HUES48 (cell line): Measurements from ENCODE around the gene RPSA.
"Not testable (repeated sequence)": the region's sequence is repeated elsewhere in the genome, so short reads cannot be mapped to it uniquely, and the experiment has no call there.

ENCODE experiments used
- H3K27ac ChIP-seq: one replicate; pipeline ENCODE4 v1.7.0; 2013; ENCODE audit warnings: low read depth, low read length, inconsistent platforms
- H3K27me3 ChIP-seq: 2 replicates; pipeline ENCODE4 v1.6.1; 2013; ENCODE audit warnings: mild to moderate bottlenecking, low read length; ENCODE audit not compliant: control insufficient read depth, insufficient read depth
- H3K36me3 ChIP-seq: 2 replicates; pipeline ENCODE4 v1.6.1; 2013; ENCODE audit warnings: low read length; ENCODE audit not compliant: control insufficient read depth, insufficient read depth
- H3K4me1 ChIP-seq: 2 replicates; pipeline ENCODE4 v1.6.1; 2013; ENCODE audit warnings: mild to moderate bottlenecking, low read length; ENCODE audit not compliant: control insufficient read depth, insufficient read depth
- H3K4me3 ChIP-seq: 2 replicates; pipeline ENCODE4 v1.5.1; 2013; ENCODE audit warnings: mild to moderate bottlenecking, low read depth, low read length
- H3K9ac ChIP-seq: 2 replicates; pipeline ENCODE4 v1.6.1; 2013; ENCODE audit warnings: mild to moderate bottlenecking, low read depth, low read length, moderate library complexity
- H3K9me3 ChIP-seq: 2 replicates; pipeline ENCODE4 v1.6.1; 2013; ENCODE audit warnings: low read length; ENCODE audit not compliant: control insufficient read depth, insufficient read depth

RPSA gene

DNA sequence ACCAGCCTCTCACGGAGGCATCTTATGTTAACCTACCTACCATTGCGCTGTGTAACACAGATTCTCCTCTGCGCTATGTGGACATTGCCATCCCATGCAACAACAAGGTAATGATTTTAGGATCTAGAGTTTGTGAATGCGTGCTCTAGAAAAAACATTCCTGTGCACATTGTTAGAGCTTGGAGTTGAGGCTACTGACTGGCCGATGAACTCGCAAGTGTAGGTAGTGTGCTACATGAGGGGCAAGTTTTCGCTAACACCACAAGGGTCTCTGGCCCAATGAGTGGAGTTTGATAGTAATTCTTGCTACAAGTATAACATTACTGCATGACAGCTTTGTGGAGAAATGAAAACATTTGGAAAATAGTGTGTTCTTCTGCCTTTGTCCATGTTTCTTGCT is 4.4 kb downstream of the RPSA start:
- H3K27ac ChIP-seq: peak overlapping the region; percentile 38
- H3K9ac ChIP-seq: no peak overlapping the region
- peaks cover 73% of the 10 kb centered on the region for H3K36me3 ChIP-seq
- no peak overlapping the region for H3K4me3 ChIP-seq
- no peaks in the 10 kb centered on the region for H3K27me3 ChIP-seq
- no peaks in the 10 kb centered on the region for H3K9me3 ChIP-seq
- H3K4me1 ChIP-seq: peaks cover 12% of the 10 kb centered on the region; the same call in 1 of the 2 replicates

DNA sequence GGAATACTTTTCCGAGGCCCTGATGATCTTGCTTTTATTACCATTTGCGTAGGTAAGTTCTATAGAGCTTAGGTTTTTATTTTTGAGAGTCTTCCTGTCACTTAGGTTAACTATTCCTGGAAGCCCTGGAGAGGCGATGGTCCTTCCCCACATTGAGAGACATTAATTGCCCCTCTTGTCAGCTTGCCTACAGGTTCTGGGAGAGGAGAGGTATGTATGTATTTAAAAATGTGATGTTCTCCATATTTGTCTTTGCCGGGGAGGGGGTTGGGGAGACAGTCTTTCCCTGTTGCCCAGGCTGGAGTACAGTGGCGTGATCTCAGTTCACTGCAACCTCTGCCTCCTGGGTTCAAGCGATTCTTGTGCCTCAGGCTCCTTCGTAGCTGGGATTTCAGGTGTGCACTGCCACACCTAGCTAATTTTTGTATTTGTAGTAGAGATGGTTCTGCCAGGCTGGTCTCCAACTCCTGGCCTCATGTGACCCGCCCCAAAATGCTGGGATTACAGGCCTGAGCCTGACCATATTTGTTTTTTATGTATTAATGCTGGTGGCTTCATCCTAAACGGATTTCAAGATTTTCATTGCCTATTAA is 6.2 kb downstream of the RPSA start:
- Histone ChIP-seq H3K9ac (no peak overlapping the region), H3K27me3 (no peaks in the 10 kb centered on the region), H3K9me3 (no peaks in the 10 kb centered on the region), H3K4me1 (peaks cover 11% of the 10 kb centered on the region; the same call in 1 of the 2 replicates), H3K36me3 (peaks cover 64% of the 10 kb centered on the region), H3K4me3 (no peak overlapping the region), H3K27ac (peak overlapping the region; percentile 30)

DNA sequence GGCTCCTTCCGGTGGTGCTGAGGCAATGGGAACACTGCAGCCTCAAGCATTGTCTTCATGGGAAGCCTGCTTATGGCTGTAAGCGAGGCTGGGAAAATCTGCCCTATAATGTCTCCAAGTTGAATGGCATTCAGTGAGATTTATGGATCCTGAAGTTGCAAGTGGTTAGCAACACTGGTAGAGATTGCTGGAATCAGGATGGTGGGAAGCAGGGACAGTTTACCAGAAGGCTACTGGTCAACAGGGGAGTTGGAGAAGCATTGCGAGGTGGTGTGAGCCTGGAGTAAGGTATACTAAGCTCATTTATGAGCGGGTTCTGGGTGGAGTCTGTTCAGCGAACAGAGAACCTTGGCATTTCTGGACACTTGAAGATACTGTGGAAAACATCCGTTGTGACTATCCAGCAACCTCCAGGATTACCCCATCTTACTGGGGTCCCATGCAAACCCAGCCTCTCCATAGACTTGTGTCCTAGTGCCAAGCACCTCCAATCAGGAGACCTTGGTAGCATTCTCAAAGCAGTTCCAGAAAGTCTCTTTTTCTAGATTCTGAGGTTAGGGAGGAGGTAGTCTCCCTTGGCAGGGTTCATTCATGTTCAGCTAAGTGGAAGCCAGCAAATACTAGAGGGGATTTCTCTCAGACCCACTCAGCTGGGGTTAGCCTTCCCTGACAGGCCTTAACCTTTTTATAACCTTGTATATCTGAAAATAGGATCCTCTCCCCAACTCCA is 7.3 kb downstream of the RPSA start:
- Histone ChIP-seq H3K9ac (no peak overlapping the region), H3K4me3 (no peak overlapping the region), H3K27me3 (no peaks in the 10 kb centered on the region), H3K4me1 (peaks cover 13% of the 10 kb centered on the region), H3K36me3 (peaks cover 54% of the 10 kb centered on the region), H3K27ac (peak overlapping the region; percentile 30), H3K9me3 (no peaks in the 10 kb centered on the region)

DNA sequence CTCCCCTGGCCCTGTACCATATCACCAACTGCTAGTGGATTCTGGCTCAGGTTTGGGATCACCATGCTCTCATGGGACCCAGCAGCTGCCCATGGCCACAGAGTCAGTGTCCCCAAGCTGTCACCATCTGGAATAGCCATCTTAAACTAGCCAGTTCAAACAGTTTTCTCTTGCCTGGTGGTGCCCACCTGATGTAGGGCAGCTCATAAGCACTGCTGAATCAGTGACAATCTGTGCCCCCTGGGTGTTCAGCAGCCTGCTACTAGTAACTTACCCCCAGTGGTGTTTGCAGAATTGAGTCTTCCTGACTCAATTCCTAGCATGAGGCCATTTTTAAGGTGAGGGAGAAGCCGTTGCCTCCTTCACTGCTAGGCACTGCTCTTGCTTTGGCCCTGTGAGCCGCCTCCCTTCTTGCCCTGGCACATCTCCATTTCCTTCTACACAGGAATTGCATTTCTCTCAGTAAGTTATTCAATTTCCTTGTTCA is 7.9 kb downstream of the RPSA start:
- peaks cover 19% of the 10 kb centered on the region for H3K4me1 ChIP-seq
- peak overlapping the region; percentile 30 for H3K27ac ChIP-seq
- no peak overlapping the region for H3K4me3 ChIP-seq
- no peak overlapping the region for H3K9ac ChIP-seq
- no peaks in the 10 kb centered on the region for H3K9me3 ChIP-seq
- peaks cover 48% of the 10 kb centered on the region for H3K36me3 ChIP-seq
- H3K27me3 ChIP-seq: no peaks in the 10 kb centered on the region

DNA sequence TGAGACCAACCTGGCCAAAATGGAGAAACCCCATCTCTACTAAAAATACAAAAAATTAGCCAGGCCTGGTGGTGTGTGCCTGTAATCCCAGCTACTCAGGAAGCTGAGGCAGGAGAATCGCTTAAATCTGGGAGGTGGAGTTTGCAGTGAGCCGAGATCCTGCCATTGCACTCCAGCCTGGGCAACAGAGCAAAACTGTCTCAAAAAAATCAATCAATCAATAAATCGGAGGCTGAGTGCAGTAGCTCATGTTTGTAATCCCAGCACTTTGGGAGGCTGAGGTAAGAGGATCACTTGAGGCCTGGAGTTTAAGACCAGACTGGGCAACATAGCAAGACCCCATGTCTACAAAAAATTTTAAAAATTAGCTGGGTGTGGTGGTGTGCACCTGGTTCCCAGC is 8.8 kb downstream of the RPSA start:
- H3K27me3 ChIP-seq, H3K9ac ChIP-seq, H3K9me3 ChIP-seq, H3K4me3 ChIP-seq: not testable (repeated sequence)
- Histone ChIP-seq H3K36me3 (peaks cover 39% of the 10 kb centered on the region), H3K4me1 (peaks cover 24% of the 10 kb centered on the region), H3K27ac (peak overlapping the region; percentile 30)

DNA sequence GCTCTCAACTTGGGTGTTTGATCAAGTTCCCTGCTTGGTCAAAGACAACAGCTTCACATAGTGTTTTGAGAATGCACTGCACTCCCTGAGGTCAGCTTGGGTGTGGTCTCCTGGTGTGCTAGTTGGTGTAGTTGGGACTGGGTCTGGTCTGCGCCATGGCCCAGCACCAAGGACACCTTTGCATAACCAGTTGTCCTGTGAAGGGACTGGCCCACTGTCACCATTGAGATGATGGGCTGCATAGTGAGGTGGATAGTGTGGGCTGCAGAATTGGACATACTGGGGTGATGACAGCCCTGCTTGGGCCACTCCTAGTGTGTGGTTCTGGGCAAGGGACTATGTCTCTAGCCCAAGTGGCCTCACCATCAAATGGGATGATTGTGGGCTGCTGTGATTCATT is 9.5 kb downstream of the RPSA start:
- no peak overlapping the region for H3K9ac ChIP-seq
- H3K4me3 ChIP-seq: no peak overlapping the region
- H3K36me3 ChIP-seq: peaks cover 33% of the 10 kb centered on the region
- H3K9me3 ChIP-seq: no peaks in the 10 kb centered on the region
- H3K4me1 ChIP-seq: peaks cover 24% of the 10 kb centered on the region
- H3K27ac ChIP-seq: no peak overlapping the region
- no peaks in the 10 kb centered on the region for H3K27me3 ChIP-seq

DNA sequence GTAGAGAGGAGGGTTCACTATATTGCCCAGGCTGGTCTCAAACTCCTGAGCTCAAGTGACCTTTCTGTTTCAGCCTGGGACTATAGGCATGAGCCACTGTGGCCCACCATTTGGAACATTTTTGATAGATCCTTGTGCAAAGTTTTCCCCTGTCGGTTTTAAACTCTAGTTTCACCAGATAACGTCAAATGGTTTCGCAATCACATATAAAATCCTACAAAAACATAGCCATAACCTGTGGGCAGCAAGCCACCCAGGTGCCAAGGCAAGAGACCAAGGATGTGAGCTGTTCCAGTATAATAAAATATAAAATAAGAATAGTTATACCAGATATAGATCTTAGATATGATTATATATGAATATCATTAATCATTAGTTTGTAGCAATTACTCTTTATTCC is 10.5 kb downstream of the RPSA start:
- H3K9me3 ChIP-seq, H3K27ac ChIP-seq, H3K4me3 ChIP-seq, H3K9ac ChIP-seq, H3K27me3 ChIP-seq: not testable (repeated sequence)
- Histone ChIP-seq H3K36me3 (peaks cover 22% of the 10 kb centered on the region), H3K4me1 (peaks cover 24% of the 10 kb centered on the region)

DNA sequence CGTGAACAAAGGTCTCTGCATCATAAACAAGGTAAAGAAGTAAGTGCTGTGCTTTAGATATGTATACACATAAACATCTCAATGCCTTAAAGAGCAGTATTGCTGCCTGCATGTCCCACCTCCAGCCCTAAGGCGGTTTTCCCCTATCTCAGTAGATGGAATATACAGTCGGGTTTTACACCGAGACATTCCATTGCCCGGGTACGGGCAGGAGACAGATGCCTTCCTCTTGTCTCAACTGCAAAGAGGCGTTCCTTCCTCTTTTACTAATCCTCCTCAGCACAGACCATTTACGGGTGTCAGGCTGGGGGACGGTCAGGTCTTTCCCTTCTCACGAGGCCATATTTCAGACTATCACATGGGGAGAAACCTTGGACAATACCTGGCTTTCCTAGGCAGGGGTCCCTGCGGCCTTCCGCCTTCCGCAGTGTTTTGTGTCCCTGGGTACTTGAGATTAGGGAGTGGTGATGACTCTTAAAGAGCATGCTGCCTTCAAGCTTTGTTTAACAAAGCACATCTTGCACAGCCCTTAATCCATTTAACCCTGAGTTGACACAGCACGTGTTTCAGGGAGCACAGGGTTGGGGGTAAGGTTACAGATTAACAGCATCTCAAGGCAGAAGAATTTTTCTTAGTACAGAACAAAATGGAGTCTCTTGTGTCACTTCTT is 12.2 kb downstream of the RPSA start:
- H3K36me3 ChIP-seq, H3K27me3 ChIP-seq, H3K9ac ChIP-seq, H3K9me3 ChIP-seq, H3K4me3 ChIP-seq, H3K27ac ChIP-seq: not testable (repeated sequence)
- H3K4me1 ChIP-seq: peaks cover 24% of the 10 kb centered on the region

DNA sequence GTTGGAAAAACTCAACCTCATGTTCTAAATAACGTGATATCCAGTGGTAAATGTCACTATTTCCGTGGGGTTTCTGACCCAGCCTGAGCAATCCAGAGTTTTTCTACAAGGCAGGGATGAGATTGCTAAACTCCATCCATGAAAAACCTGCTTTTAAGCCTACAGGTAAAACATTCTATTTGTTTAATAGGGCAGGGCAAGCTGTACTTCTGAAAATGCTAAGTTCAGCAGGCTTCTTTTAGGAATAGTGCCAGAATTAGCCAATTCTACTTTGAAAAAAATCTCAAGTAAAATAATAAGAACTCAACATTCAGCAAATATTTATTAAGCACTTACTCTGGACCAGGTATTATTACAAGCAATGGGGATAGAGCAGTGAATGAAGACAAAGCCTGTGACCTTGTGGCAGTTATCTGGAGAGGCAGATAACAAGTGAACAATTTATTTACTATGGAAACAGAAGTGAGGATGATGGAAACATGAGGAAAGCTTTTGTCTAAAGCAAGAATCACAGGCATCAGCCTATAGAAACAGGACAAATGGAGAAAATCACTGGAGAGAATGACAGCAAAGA is 13.3 kb downstream of the RPSA start:
- Histone ChIP-seq H3K27me3 (no peaks in the 10 kb centered on the region), H3K4me1 (peaks cover 24% of the 10 kb centered on the region), H3K27ac (no peak overlapping the region), H3K36me3 (no peaks in the 10 kb centered on the region), H3K9ac (no peak overlapping the region), H3K9me3 (no peaks in the 10 kb centered on the region), H3K4me3 (no peak overlapping the region)

DNA sequence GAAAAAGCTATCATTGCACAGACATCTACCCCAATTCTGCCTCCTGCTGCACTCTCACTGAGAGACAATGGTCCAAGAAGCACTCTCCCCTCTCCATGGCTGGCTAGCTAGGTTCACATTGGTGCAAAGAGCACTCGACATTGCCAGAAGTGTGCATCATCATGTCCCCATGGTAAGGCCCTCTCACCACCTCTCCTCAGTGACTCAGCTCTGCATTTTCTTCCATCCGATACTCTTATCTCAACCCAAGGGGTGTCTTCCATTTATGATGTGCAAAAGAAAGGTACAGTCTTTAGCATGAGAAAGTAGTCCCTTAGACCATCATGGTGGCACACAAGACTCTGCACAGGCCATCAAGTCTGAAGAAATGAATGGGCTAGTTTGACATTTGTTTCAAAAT is 14.0 kb downstream of the RPSA start:
- Histone ChIP-seq H3K27ac (no peak overlapping the region), H3K36me3 (no peaks in the 10 kb centered on the region), H3K27me3 (no peaks in the 10 kb centered on the region), H3K4me1 (peaks cover 24% of the 10 kb centered on the region), H3K4me3 (no peak overlapping the region), H3K9ac (no peak overlapping the region), H3K9me3 (no peaks in the 10 kb centered on the region)
